Spleen (tissue), 7 donors: ENCODE data around the gene EIF2S2.

Source experiments
- CTCF ChIP-seq, 11 experiments: fragments of 200-600 bp in 7 of 11; fragments of 450-650 bp in 4 of 11; sonication (generic) in 4 of 11; IDR thresholded peaks in 8 of 11; conservative IDR thresholded peaks in 3 of 11; 1 replicate in 7 of 11; 2 replicates in 4 of 11; pipeline versions ENCODE4 v1.4.0 to v1.8.0; 2016 to 2021; ENCODE audit warnings: antibody characterized with exemption in 11 of 11, inconsistent platforms in 4 of 11, mild to moderate bottlenecking in 1 of 11
- POLR2AphosphoS5 ChIP-seq, 3 donors: sonication (generic); formaldehyde crosslinking; IDR thresholded peaks; one replicate each; pipeline ENCODE4 v1.5.1; 2017; ENCODE audit warnings: antibody characterized with exemption in 3 of 3
- donor health status: DM: no; HTN: no; CAD: no; lungs with moderate emphysema.
- donor health status: DM: no; HTN: no; CAD: no.
- donor health status: DM: no; HTN: no; CAD: no.

GRCh38 chr20:34115232-34115631 lies 3.2 kb upstream of the EIF2S2 start:
- TF ChIP-seq CTCF (IDR thresholded peaks at IDR 0.05 in 8 of 11, conservative IDR thresholded peaks at IDR 0.05 in 3 of 11) (no peak), POLR2AphosphoS5 (IDR thresholded peaks at IDR 0.05) (no peak)
